ENCODE data around the gene EGR1. TPM values are rescaled to one million over a fixed set of nuclear protein-coding genes. Genes with fewer than 3 reads are reported as not detected.

EGR1 gene
- polyA plus RNA-seq, 1 donor (not counting 4 experiments of a cell fraction or from before 2014, with no cell fraction given) = 5.6 TPM

- no peaks in the 10 kb centered on the region for H3K36me3 ChIP-seq (ENCODE audit: control insufficient read depth in 2 of 2, extremely low read depth in 1 of 2, insufficient read depth in 2 of 2, low read length in 2 of 2)
- FAIRE-seq (no peak), DNase-seq (ENCODE audit: low read depth, low spot score) (no peak)
- peaks cover 53% of the 10 kb centered on the region for H3K4me1 ChIP-seq (ENCODE audit: control insufficient read depth, extremely low read depth, insufficient read depth, low read length)
- H4K20me1 ChIP-seq (ENCODE audit: control insufficient read depth, extremely low read depth, insufficient read depth, low read length) = no peaks in the 10 kb centered on the region
- dilution Hi-C loops (cut with MboI; ENCODE audit: extremely low pct_ligation_motif_present, low sequenced_read_pairs) = no loop called here
- H2AFZ ChIP-seq (ENCODE audit: control insufficient read depth, low read length) = no peak overlapping the region
- H3K9ac ChIP-seq (ENCODE audit: control insufficient read depth, extremely low read depth, insufficient read depth, low read length) = no peak overlapping the region
- no peaks in the 10 kb centered on the region for H3K9me1 ChIP-seq (ENCODE audit: control insufficient read depth, extremely low read depth, insufficient read depth, low read length)
- no peak overlapping the region for H3K27ac ChIP-seq (ENCODE audit: control insufficient read depth, insufficient read depth, low read length)
- H3K79me2 ChIP-seq (ENCODE audit: control insufficient read depth, insufficient read depth, low read length) = no peaks in the 10 kb centered on the region
- no peaks in the 10 kb centered on the region for H3K27me3 ChIP-seq (ENCODE audit: control insufficient read depth, extremely low read depth, insufficient read depth, low read length)
- H3K9me3 ChIP-seq (ENCODE audit: control insufficient read depth, low read depth, low read length) = no peaks in the 10 kb centered on the region
- TF ChIP-seq EZH2 (IDR thresholded peaks at IDR 0.05; ENCODE audit: low read length) = no peak
- TF ChIP-seq, protein P1, sequence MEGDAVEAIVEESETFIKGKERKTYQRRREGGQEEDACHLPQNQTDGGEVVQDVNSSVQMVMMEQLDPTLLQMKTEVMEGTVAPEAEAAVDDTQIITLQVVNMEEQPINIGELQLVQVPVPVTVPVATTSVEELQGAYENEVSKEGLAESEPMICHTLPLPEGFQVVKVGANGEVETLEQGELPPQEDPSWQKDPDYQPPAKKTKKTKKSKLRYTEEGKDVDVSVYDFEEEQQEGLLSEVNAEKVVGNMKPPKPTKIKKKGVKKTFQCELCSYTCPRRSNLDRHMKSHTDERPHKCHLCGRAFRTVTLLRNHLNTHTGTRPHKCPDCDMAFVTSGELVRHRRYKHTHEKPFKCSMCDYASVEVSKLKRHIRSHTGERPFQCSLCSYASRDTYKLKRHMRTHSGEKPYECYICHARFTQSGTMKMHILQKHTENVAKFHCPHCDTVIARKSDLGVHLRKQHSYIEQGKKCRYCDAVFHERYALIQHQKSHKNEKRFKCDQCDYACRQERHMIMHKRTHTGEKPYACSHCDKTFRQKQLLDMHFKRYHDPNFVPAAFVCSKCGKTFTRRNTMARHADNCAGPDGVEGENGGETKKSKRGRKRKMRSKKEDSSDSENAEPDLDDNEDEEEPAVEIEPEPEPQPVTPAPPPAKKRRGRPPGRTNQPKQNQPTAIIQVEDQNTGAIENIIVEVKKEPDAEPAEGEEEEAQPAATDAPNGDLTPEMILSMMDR (optimal IDR thresholded peaks at IDR 0.05 in 1 of 3, IDR thresholded peaks at IDR 0.05 in 1 of 3, conservative IDR thresholded peaks at IDR 0.05 in 1 of 3; ENCODE audit: extremely low read depth in 1 of 3, insufficient read depth in 2 of 3, low read length in 3 of 3) = no peak
- H3K4me2 ChIP-seq (ENCODE audit: control insufficient read depth, extremely low read depth, insufficient read depth, low read depth, low read length) = peak overlapping the region; percentile 29
- H3K4me3 ChIP-seq (ENCODE audit: control insufficient read depth in 2 of 3, extremely low read depth in 1 of 3, insufficient read depth in 2 of 3, low read depth in 1 of 3, low read length in 3 of 3) = peak overlapping the region in 1 of 3 experiments; percentile 61
Observed at GRCh38 chr5:138490648-138491283, 25.5 kb downstream of the EGR1 start.

GRCh38 chr5:138491284-138491648, 26.0 kb downstream of the EGR1 start:
- H3K9me1 ChIP-seq (ENCODE audit: control insufficient read depth, extremely low read depth, insufficient read depth, low read length) = no peaks in the 10 kb centered on the region
- H3K27ac ChIP-seq (ENCODE audit: control insufficient read depth, insufficient read depth, low read length) = no peak overlapping the region
- H3K9ac ChIP-seq (ENCODE audit: control insufficient read depth, extremely low read depth, insufficient read depth, low read length) = peak overlapping the region; percentile 36
- no peaks in the 10 kb centered on the region for H3K36me3 ChIP-seq (ENCODE audit: control insufficient read depth in 2 of 2, extremely low read depth in 1 of 2, insufficient read depth in 2 of 2, low read length in 2 of 2)
- H3K4me1 ChIP-seq (ENCODE audit: control insufficient read depth, extremely low read depth, insufficient read depth, low read length) = peaks cover 53% of the 10 kb centered on the region
- no peaks in the 10 kb centered on the region for H3K9me3 ChIP-seq (ENCODE audit: control insufficient read depth, low read depth, low read length)
- DNase-seq (ENCODE audit: low read depth, low spot score) (no peak), FAIRE-seq (no peak)
- no peaks in the 10 kb centered on the region for H3K79me2 ChIP-seq (ENCODE audit: control insufficient read depth, insufficient read depth, low read length)
- dilution Hi-C loops (cut with MboI; ENCODE audit: extremely low pct_ligation_motif_present, low sequenced_read_pairs) = no loop called here
- no peaks in the 10 kb centered on the region for H4K20me1 ChIP-seq (ENCODE audit: control insufficient read depth, extremely low read depth, insufficient read depth, low read length)
- peak overlapping the region; percentile 90 for H3K4me2 ChIP-seq (ENCODE audit: control insufficient read depth, extremely low read depth, insufficient read depth, low read depth, low read length)
- no peaks in the 10 kb centered on the region for H3K27me3 ChIP-seq (ENCODE audit: control insufficient read depth, extremely low read depth, insufficient read depth, low read length)
- TF ChIP-seq EZH2 (IDR thresholded peaks at IDR 0.05; ENCODE audit: low read length) = no peak
- TF ChIP-seq, protein P1 (optimal IDR thresholded peaks at IDR 0.05 in 1 of 3, IDR thresholded peaks at IDR 0.05 in 1 of 3, conservative IDR thresholded peaks at IDR 0.05 in 1 of 3; ENCODE audit: extremely low read depth in 1 of 3, insufficient read depth in 2 of 3, low read length in 3 of 3) = no peak
- H3K4me3 ChIP-seq (ENCODE audit: control insufficient read depth in 2 of 3, extremely low read depth in 1 of 3, insufficient read depth in 2 of 3, low read depth in 1 of 3, low read length in 3 of 3) = peak overlapping the region in 2 of 3 experiments; percentile 41 to 61
- H2AFZ ChIP-seq (ENCODE audit: control insufficient read depth, low read length) = peak overlapping the region; percentile 75
